ENCODE results near the gene DNAH2.
A peak's percentile ranks its signal among the peaks of the same experiment; 100 is the strongest.

Gene DNAH2

GRCh38 chr17:7838090-7839075, 120.8 kb downstream of the DNAH2 start:
- WGBS (ENCODE audit: insufficient coverage, insufficient read length), result no CpG with 5 or more reads among the region's 12 CpGs
- Histone ChIP-seq H3K27ac (ENCODE audit: low read length) (no peak overlapping the region), H3K27me3 (ENCODE audit: control insufficient read depth, insufficient read depth, low read length) (peaks cover 25% of the 10 kb centered on the region), H3K36me3 (ENCODE audit: control insufficient read depth, insufficient read depth, low read length) (no peaks in the 10 kb centered on the region), H3K4me3 (ENCODE audit: low read length) (no peak overlapping the region), H3K9me3 (ENCODE audit: control insufficient read depth, insufficient read depth, low read length) (no peaks in the 10 kb centered on the region), H3K4me1 (ENCODE audit: control insufficient read depth, insufficient read depth, low read length) (peaks cover 2% of the 10 kb centered on the region; the same call in 1 of the 2 replicates)
- no peak for DNase-seq (ENCODE audit: low read depth, low spot score)

GRCh38 chr17:7839190-7839875, 121.8 kb downstream of the DNAH2 start:
- no peaks in the 10 kb centered on the region for H3K9me3 ChIP-seq (ENCODE audit: control insufficient read depth, insufficient read depth, low read length)
- DNase-seq (ENCODE audit: low read depth, low spot score), result no peak
- no CpG with 5 or more reads among the region's 6 CpGs for WGBS (ENCODE audit: insufficient coverage, insufficient read length)
- no peak overlapping the region for H3K4me3 ChIP-seq (ENCODE audit: low read length)
- H3K36me3 ChIP-seq (ENCODE audit: control insufficient read depth, insufficient read depth, low read length), result no peaks in the 10 kb centered on the region
- no peak overlapping the region for H3K27ac ChIP-seq (ENCODE audit: low read length)
- peaks cover 25% of the 10 kb centered on the region for H3K27me3 ChIP-seq (ENCODE audit: control insufficient read depth, insufficient read depth, low read length)
- no peaks in the 10 kb centered on the region; the same call in 1 of the 2 replicates for H3K4me1 ChIP-seq (ENCODE audit: control insufficient read depth, insufficient read depth, low read length)

- no peaks in the 10 kb centered on the region; the same call in 1 of the 2 replicates for H3K4me1 ChIP-seq (ENCODE audit: control insufficient read depth, insufficient read depth, low read length)
- no peak for DNase-seq (ENCODE audit: low read depth, low spot score)
Measured at GRCh38 chr17:7839876-7840261, 122.3 kb downstream of the DNAH2 start.

GRCh38 chr17:7840441-7840840, 122.9 kb downstream of the DNAH2 start:
- WGBS (ENCODE audit: insufficient coverage, insufficient read length), result no CpG with 5 or more reads among the region's 1 CpG
- Histone ChIP-seq H3K9me3 (ENCODE audit: control insufficient read depth, insufficient read depth, low read length) (no peaks in the 10 kb centered on the region), H3K36me3 (ENCODE audit: control insufficient read depth, insufficient read depth, low read length) (no peaks in the 10 kb centered on the region), H3K4me3 (ENCODE audit: low read length) (no peak overlapping the region), H3K4me1 (ENCODE audit: control insufficient read depth, insufficient read depth, low read length) (no peaks in the 10 kb centered on the region; the same call in 1 of the 2 replicates), H3K27me3 (ENCODE audit: control insufficient read depth, insufficient read depth, low read length) (peaks cover 25% of the 10 kb centered on the region), H3K27ac (ENCODE audit: low read length) (no peak overlapping the region)
- no peak for DNase-seq (ENCODE audit: low read depth, low spot score)

More at GRCh38 chr17:7839876-7840261, 122.3 kb downstream of the DNAH2 start:
- no peak overlapping the region for H3K27ac ChIP-seq (ENCODE audit: low read length)
- H3K27me3 ChIP-seq (ENCODE audit: control insufficient read depth, insufficient read depth, low read length), result peaks cover 25% of the 10 kb centered on the region
- H3K9me3 ChIP-seq (ENCODE audit: control insufficient read depth, insufficient read depth, low read length), result no peaks in the 10 kb centered on the region
- no CpG with 5 or more reads among the region's 2 CpGs for WGBS (ENCODE audit: insufficient coverage, insufficient read length)
- H3K4me3 ChIP-seq (ENCODE audit: low read length), result no peak overlapping the region
- no peaks in the 10 kb centered on the region for H3K36me3 ChIP-seq (ENCODE audit: control insufficient read depth, insufficient read depth, low read length)

- peaks cover 25% of the 10 kb centered on the region for H3K27me3 ChIP-seq (ENCODE audit: control insufficient read depth, insufficient read depth, low read length)
- WGBS (ENCODE audit: insufficient coverage, insufficient read length), result no CpG with 5 or more reads among the region's 1 CpG
- no peak overlapping the region for H3K27ac ChIP-seq (ENCODE audit: low read length)
- no peaks in the 10 kb centered on the region for H3K9me3 ChIP-seq (ENCODE audit: control insufficient read depth, insufficient read depth, low read length)
- H3K4me1 ChIP-seq (ENCODE audit: control insufficient read depth, insufficient read depth, low read length), result no peaks in the 10 kb centered on the region; the same call in 1 of the 2 replicates
- DNase-seq (ENCODE audit: low read depth, low spot score), result no peak
- no peaks in the 10 kb centered on the region for H3K36me3 ChIP-seq (ENCODE audit: control insufficient read depth, insufficient read depth, low read length)
- no peak overlapping the region for H3K4me3 ChIP-seq (ENCODE audit: low read length)
Measured at GRCh38 chr17:7840875-7841274, 123.3 kb downstream of the DNAH2 start.

- no CpG with 5 or more reads among the region's 34 CpGs for WGBS (ENCODE audit: insufficient coverage, insufficient read length)
- Histone ChIP-seq H3K27me3 (ENCODE audit: control insufficient read depth, insufficient read depth, low read length) (peaks cover 25% of the 10 kb centered on the region), H3K4me1 (ENCODE audit: control insufficient read depth, insufficient read depth, low read length) (no peaks in the 10 kb centered on the region; the same call in 1 of the 2 replicates), H3K36me3 (ENCODE audit: control insufficient read depth, insufficient read depth, low read length) (no peaks in the 10 kb centered on the region), H3K27ac (ENCODE audit: low read length) (no peak overlapping the region), H3K9me3 (ENCODE audit: control insufficient read depth, insufficient read depth, low read length) (no peaks in the 10 kb centered on the region), H3K4me3 (ENCODE audit: low read length) (peak overlapping the region; percentile 48; the same call in 1 of the 2 replicates)
- no peak for DNase-seq (ENCODE audit: low read depth, low spot score)
Measured at GRCh38 chr17:7841396-7841914, 123.9 kb downstream of the DNAH2 start.

GRCh38 chr17:7841915-7842379, 124.4 kb downstream of the DNAH2 start:
- WGBS (ENCODE audit: insufficient coverage, insufficient read length), result no CpG with 5 or more reads among the region's 46 CpGs
- H3K27me3 ChIP-seq (ENCODE audit: control insufficient read depth, insufficient read depth, low read length), result peaks cover 25% of the 10 kb centered on the region
- no peak overlapping the region for H3K27ac ChIP-seq (ENCODE audit: low read length)
- H3K4me3 ChIP-seq (ENCODE audit: low read length), result peak overlapping the region; percentile 74; the same call in 1 of the 2 replicates
- H3K4me1 ChIP-seq (ENCODE audit: control insufficient read depth, insufficient read depth, low read length), result no peaks in the 10 kb centered on the region; the same call in 1 of the 2 replicates
- DNase-seq (ENCODE audit: low read depth, low spot score), result no peak
- no peaks in the 10 kb centered on the region for H3K9me3 ChIP-seq (ENCODE audit: control insufficient read depth, insufficient read depth, low read length)
- H3K36me3 ChIP-seq (ENCODE audit: control insufficient read depth, insufficient read depth, low read length), result no peaks in the 10 kb centered on the region

GRCh38 chr17:7842380-7843256, 125.1 kb downstream of the DNAH2 start:
- no peak for DNase-seq (ENCODE audit: low read depth, low spot score)
- no peak overlapping the region for H3K27ac ChIP-seq (ENCODE audit: low read length)
- no peaks in the 10 kb centered on the region for H3K36me3 ChIP-seq (ENCODE audit: control insufficient read depth, insufficient read depth, low read length)
- WGBS (ENCODE audit: insufficient coverage, insufficient read length), result no CpG with 5 or more reads among the region's 47 CpGs
- no peaks in the 10 kb centered on the region for H3K9me3 ChIP-seq (ENCODE audit: control insufficient read depth, insufficient read depth, low read length)
- peak overlapping the region; percentile 74; the same call in 1 of the 2 replicates for H3K4me3 ChIP-seq (ENCODE audit: low read length)
- H3K4me1 ChIP-seq (ENCODE audit: control insufficient read depth, insufficient read depth, low read length), result no peaks in the 10 kb centered on the region; the same call in 1 of the 2 replicates
- H3K27me3 ChIP-seq (ENCODE audit: control insufficient read depth, insufficient read depth, low read length), result peaks cover 25% of the 10 kb centered on the region

GRCh38 chr17:7843257-7843535, 125.7 kb downstream of the DNAH2 start:
- WGBS (ENCODE audit: insufficient coverage, insufficient read length), result no CpG with 5 or more reads among the region's 17 CpGs
- H3K27me3 ChIP-seq (ENCODE audit: control insufficient read depth, insufficient read depth, low read length), result peaks cover 25% of the 10 kb centered on the region
- peak overlapping the region; percentile 74; the same call in 1 of the 2 replicates for H3K4me3 ChIP-seq (ENCODE audit: low read length)
- no peak for DNase-seq (ENCODE audit: low read depth, low spot score)
- H3K4me1 ChIP-seq (ENCODE audit: control insufficient read depth, insufficient read depth, low read length), result no peaks in the 10 kb centered on the region; the same call in 1 of the 2 replicates
- no peak overlapping the region for H3K27ac ChIP-seq (ENCODE audit: low read length)
- no peaks in the 10 kb centered on the region for H3K9me3 ChIP-seq (ENCODE audit: control insufficient read depth, insufficient read depth, low read length)
- H3K36me3 ChIP-seq (ENCODE audit: control insufficient read depth, insufficient read depth, low read length), result no peaks in the 10 kb centered on the region

Measured in iPS DF 6.9 (cell line).